Breast epithelium (tissue), 3 donors: ENCODE results near the gene OST4.

ENCODE experiments used
- CTCF ChIP-seq, 3 donors: fragments of 450-650 bp; IDR thresholded peaks; one replicate each; pipeline ENCODE4 v1.5.1; 2016 to 2017; ENCODE audit warnings: antibody characterized with exemption in 3 of 3, mild to moderate bottlenecking in 3 of 3, moderate library complexity in 3 of 3
- POLR2A ChIP-seq: fragments of 450-650 bp; IDR thresholded peaks from one replicate; pipeline ENCODE4 v1.6.1; 2016; ENCODE audit warnings: antibody characterized with exemption, mild to moderate bottlenecking, moderate library complexity
- POLR2AphosphoS5 ChIP-seq, 3 donors: sonication (generic); formaldehyde crosslinking; IDR thresholded peaks; one replicate each; pipeline ENCODE4 v1.6.1; 2017; ENCODE audit warnings: antibody characterized with exemption in 3 of 3

- TF ChIP-seq POLR2A (no peak), CTCF (IDR thresholded peaks at IDR 0.05) (no peak), POLR2AphosphoS5 (IDR thresholded peaks at IDR 0.05) (no peak)
Observed at GRCh38 chr2:27069436-27069835, 2.0 kb downstream of the OST4 start.
